ENCODE results near the gene GPR55. TPM values are rescaled to one million over a fixed set of nuclear protein-coding genes. Genes with fewer than 3 reads are reported as not detected.

The GPR55 gene
- polyA plus RNA-seq, 1 donor from 2014 or later, result 1.9 TPM

DNA sequence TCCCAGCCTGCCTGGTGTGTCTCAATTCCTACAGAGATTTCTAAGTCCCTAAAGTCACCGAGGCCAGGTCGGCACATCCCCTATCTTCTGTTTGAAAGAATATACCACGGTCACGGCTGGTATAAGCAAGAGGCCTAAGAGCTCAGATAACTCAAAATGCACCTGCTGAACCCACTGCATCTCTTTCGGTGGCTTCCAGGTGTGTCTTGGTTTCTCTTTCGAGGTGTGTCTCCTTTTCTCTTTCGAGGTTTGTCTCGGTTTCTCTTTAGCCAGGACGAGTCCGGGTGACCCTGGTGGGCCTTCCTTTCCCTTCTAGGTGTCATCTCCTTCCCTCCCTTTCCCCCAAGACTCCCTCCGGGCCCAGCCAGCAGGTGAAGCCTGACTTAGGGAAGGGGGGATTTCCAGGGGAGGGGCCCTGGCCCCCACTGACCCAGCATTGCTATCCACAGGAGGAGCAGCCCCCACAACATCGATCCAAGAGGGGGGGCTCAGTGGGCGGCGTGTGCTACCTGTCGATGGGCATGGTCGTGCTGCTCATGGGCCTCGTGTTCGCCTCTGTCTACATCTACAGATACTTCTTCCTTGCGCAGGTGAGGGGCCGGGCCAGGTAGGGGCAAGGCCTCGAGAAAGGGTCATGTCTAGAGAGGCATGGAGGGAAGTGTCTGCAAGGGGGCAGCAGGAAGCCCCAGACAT, 51.9 kb downstream of the GPR55 start:
- Mint-ChIP-seq H3K4me1 (peaks cover 31 to 53% (median 37%) of the 10 kb centered on the region in 3 donors), H3K27ac (peak overlapping the region; percentile 93 to 99 (median 94)), H3K9me3 (no peaks in the 10 kb centered on the region), H3K36me3 (no peaks in the 10 kb centered on the region), H3K27me3 (no peaks in the 10 kb centered on the region), H3K4me3 (peak overlapping the region; percentile 67 to 95 (median 86))

DNA sequence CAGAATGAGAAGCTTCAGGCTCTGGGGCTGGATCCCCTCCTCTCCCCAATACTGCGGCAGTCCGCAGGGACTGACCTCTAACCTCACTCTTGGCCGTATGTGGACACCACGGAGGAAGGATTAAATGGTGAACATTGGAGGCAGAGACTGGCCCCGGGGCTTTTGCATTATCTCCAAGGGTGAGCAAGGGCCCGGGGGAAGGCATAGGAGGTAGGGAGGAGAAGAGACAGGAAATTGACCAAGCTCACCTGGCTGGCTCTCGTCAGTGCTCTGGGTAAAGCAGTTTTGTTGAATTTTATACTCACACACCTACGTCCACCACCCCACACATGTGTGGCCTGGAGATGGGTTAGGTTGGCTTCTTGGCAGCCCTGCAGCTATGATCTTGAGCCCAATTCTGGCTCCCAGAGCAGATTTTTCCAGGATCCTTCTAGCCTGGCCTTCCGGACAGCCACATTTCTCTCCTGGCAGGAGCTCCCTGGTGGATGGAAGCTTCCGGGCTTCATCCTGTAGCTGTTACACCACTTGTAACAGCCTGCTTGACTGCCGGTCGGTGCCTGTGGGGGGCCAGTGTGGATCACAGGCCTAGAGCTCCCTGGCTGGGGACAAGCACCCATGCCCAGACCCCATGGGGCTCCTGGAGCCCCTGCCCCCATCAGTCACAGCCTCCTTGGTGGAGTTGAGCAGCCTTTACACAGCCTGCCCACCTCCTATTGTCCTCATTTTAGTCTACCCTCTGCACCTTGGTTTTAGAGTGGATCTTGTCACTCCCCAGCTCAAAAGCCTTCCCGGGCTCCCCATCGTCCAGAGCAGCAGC, 52.7 kb downstream of the GPR55 start:
- peak overlapping the region; percentile 93 to 99 (median 94) for H3K27ac Mint-ChIP-seq
- H3K27me3 Mint-ChIP-seq, result no peaks in the 10 kb centered on the region
- H3K9me3 Mint-ChIP-seq, result no peaks in the 10 kb centered on the region
- H3K36me3 Mint-ChIP-seq, result no peaks in the 10 kb centered on the region
- H3K4me1 Mint-ChIP-seq, result peaks cover 24 to 45% (median 30%) of the 10 kb centered on the region in 3 donors
- peak overlapping the region; percentile 53 to 95 (median 86) for H3K4me3 Mint-ChIP-seq

DNA sequence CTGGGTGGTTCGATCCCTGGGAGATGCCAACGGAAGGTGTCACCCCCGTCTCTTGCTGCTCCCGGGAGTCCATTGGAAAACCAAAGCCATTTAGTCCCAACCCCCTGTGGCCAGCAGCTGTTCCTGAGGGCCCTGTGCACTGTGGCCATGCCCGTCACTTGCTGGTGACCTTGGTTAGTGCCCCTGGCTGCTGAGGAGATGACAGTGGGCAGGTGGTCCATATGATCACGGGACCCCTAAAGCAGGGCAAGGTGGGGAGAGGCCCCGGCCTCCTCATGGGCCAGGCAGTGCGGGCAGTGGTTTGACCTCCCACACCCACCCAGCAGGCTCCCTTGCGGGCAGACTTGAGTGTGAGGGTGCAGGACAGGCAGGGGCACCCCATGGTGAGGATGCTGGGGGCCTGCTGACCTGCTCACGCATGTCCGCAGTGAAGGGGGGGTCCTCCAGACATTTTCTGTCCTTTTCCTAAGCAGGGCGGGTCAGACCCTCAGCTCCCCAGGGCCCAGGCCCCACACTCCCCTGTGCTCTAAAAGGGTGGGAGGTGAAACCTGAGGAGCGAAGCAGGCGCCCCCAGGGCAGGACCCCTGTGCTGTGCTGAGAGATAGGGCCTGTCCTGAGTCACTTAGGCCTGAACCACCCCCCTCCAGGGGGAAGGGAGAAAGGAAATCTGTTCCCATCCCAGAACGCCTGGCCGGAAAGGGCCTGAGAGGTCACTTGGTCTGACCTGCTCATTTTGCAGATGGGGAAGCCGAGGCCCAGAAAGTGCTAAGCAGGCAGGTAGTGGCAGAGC, 53.5 kb downstream of the GPR55 start:
- H3K27me3 Mint-ChIP-seq, result no peaks in the 10 kb centered on the region
- H3K27ac Mint-ChIP-seq, result peak overlapping the region; percentile 39 to 93 (median 50)
- no peaks in the 10 kb centered on the region for H3K9me3 Mint-ChIP-seq
- peaks cover 31 to 47% (median 36%) of the 10 kb centered on the region in 3 donors for H3K4me1 Mint-ChIP-seq
- peak overlapping the region in 2 of 4 donors; percentile 43 for H3K4me3 Mint-ChIP-seq
- no peaks in the 10 kb centered on the region for H3K36me3 Mint-ChIP-seq

DNA sequence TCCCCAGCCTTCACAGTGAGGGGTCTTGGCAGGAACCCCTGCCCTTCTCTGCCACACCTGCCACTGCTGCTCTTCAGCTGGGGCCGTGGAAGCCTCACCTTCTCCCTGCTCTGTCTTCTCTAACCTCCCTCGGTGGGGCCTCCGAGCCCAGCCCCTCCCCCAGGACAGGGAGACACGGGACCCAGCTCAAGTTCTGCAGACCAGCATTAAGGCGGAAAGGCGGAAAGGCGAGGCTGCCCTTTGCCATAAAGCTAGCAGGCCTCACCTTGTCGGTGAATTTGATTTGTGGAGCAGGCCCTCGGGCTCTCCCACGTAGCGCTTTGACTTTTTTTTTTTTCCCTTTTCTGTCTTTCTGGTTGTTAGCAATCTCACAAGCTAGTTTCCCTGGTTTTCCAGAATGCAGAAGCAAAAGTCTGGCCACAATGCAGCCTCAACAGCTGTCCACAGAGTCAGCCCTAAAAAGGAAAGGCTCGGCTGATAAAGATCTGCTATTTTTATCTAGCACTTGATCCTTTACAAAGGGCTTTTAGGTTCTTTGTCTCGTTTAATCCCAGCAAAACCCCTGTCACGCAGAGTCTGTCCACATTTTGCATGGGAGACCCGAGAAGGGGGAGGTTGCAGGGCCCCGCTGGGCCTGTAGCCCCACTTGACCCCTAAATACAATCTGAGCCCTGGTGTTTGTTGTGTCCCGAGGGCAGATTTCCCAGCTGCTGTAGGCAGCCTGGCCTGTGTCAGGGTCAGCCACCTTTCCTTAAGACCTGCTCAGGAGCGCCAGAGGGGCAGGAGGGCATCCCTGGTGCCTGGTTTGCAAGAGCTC, 54.3 kb downstream of the GPR55 start:
- no peaks in the 10 kb centered on the region for H3K9me3 Mint-ChIP-seq
- peaks cover 31 to 52% (median 36%) of the 10 kb centered on the region in 3 donors for H3K4me1 Mint-ChIP-seq
- no peak overlapping the region for H3K4me3 Mint-ChIP-seq
- no peaks in the 10 kb centered on the region for H3K27me3 Mint-ChIP-seq
- peak overlapping the region; percentile 80 to 93 (median 87) for H3K27ac Mint-ChIP-seq
- no peaks in the 10 kb centered on the region for H3K36me3 Mint-ChIP-seq

DNA sequence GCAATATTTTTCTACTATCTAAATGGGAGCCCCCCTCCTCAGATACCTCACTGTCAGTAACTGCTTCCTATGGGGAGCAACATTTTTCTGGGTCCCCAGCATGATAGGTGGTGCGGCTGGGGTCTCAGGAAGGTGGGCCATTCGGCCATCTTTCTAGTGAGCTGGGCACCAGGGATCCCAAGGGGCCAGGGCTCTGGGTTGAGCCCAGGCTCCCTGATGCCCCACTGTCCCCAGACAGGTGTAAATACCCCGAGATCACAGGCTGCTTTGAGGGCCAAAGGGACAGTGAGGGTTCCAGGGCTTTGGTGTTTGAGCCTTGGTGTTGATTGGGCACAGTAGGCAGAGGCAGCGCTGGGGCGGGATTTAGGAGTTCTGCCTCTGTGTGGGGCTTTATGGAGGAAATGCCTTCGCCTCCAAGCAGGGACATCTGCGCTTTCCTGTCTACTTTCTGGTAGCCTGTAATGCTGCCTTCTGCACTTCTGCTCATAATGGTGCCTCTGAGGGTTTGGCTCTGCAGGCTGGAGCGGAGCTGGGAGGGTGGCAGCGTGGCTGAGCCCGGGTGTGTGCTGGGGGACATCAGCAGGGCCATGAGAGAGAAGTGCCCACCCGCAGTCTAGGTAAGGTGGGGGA, 55.0 kb downstream of the GPR55 start:
- peaks cover 28 to 47% (median 36%) of the 10 kb centered on the region in 3 donors for H3K4me1 Mint-ChIP-seq
- H3K9me3 Mint-ChIP-seq, result no peaks in the 10 kb centered on the region
- H3K27ac Mint-ChIP-seq, result peak overlapping the region in 2 of 3 donors; percentile 81 to 87
- H3K36me3 Mint-ChIP-seq, result no peaks in the 10 kb centered on the region
- no peaks in the 10 kb centered on the region for H3K27me3 Mint-ChIP-seq
- H3K4me3 Mint-ChIP-seq, result peak overlapping the region in 1 of 4 donors; percentile 8

DNA sequence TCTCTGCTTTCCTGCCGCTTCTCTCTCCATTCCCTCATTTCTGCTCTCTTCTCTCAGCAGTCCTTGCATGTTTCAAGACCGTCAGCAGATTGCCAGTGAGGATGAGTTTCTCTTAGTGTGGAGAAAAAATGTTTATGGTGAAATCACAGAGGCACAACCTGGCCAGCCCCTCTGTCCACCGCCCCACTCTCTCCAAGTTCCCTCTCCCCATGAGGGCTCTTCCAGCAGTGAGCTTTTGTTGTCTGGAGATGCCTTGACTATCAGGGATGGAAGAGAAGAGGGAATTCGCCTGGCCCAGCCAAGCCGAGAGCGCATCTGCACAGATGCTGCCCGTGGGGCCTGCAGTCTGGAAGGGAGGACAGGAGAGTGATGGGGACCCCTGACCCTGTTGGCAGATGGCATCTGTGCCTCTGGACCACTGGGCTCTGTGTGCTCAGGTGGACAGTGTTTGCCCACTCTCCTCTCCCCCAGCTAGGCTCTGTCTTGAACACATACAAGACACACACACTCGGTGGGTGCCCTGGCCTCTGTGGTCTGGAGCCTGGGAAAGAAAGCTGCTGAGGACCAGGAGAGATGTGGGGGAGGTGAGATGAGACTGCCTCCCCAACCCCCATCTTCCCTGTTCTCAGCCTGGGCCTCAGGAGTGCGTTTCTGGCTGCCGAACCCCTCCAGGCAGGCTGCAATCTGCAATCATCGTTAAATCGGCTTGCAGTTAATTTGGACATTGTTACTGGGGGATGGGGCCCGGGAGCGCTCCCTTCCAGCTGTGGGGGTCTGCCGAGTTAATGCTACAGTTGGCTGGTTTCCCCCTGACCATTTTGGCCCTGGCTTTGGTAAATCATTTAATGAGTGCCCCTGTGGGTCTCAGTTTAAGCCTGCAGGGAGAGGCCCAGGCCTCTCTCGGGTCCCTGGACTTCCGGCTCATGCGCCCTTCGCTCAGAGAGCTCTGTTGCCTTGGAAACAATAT, 55.8 kb downstream of the GPR55 start:
- Mint-ChIP-seq H3K36me3 (no peaks in the 10 kb centered on the region), H3K27me3 (peaks cover 3% of the 10 kb centered on the region), H3K27ac (peak overlapping the region; percentile 56 to 87 (median 81)), H3K4me3 (peak overlapping the region in 2 of 4 donors; percentile 8 to 23), H3K4me1 (peaks cover 28 to 45% (median 35%) of the 10 kb centered on the region in 3 donors), H3K9me3 (no peaks in the 10 kb centered on the region)

DNA sequence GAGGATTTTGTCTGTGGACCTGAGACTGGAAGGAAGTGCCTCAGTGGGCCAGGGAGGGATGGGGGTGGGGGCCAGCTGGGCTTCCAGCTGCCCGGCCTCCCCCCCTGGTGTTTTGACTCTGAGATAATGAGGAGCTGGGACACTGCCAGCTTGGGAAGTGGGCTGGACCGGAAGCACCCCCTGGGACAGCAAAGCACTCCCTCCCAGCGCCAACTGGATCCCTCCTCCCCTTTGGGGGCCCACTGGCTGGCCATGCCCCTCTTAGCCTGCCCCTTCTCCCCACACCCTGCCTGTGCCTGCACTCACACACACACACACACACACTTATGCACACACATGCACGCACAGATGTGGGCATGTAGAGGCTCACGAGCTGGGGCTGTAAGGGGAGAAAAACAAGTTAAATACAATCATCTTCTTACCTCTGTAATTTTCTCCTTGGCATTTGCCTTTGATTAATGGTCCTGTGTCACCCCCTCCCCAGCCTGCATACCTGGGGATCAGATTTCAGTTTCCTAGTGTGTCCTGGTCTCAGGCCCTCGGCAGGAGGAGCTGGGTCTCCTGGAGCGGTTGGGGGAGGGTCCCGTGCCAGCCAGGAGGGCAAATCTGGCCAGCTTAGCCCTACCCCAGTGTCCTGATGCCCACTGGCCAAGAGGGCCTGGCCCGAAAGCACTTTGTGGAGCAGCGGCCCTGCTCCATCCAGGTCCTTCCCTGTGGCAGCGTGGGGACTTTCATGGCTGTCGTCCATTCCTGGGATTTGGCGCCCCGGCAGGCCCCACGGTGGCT, 56.7 kb downstream of the GPR55 start:
- no peaks in the 10 kb centered on the region for H3K36me3 Mint-ChIP-seq
- peaks cover 19 to 40% (median 27%) of the 10 kb centered on the region in 3 donors for H3K4me1 Mint-ChIP-seq
- H3K27me3 Mint-ChIP-seq, result peaks cover 3% of the 10 kb centered on the region
- peak overlapping the region in 1 of 4 donors; percentile 8 for H3K4me3 Mint-ChIP-seq
- H3K9me3 Mint-ChIP-seq, result no peaks in the 10 kb centered on the region
- H3K27ac Mint-ChIP-seq, result peak overlapping the region in 1 of 3 donors; percentile 56

DNA sequence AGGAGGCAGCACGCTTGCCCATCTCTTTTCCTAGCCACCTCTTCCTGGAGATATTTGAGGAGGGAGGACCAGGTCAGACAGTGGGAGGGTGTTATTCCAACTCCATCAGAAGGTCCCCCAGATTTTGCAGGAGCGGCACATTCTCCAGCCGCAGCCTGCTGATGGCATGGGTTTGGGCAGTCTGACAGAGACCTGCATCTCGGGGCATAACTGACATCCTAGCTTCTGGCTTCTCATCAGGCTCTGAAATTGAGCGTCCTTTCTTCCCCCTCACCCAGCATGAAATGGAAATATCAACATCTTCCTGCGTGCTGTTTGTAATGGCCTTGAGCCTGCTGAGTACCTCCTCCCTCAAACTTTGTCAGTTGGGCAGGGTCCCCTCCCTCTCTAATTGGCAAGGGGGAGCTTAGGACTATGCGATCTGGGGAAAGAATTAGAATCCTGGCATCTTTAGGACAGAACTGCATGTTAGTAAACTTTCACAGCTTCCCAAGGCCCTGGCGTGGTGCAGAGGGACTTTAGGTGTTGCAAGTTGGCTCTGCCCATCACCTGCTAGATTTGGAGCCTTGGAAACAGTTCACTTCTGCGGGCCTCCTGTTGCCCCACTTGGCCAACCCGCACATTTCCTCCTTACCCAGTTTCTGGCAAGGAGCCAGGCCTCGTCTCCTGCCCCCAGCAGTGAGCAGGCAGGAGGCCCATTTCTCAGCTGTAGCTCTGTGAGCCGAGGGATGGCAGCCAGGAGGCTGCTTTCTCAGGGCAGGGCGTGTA, 58.1 kb downstream of the GPR55 start:
- peaks cover 15 to 28% (median 24%) of the 10 kb centered on the region in 3 donors for H3K4me1 Mint-ChIP-seq
- no peaks in the 10 kb centered on the region for H3K9me3 Mint-ChIP-seq
- peaks cover 8% of the 10 kb centered on the region for H3K27me3 Mint-ChIP-seq
- H3K4me3 Mint-ChIP-seq, result peak overlapping the region; percentile 56 to 94 (median 88)
- H3K27ac Mint-ChIP-seq, result peak overlapping the region; percentile 66 to 91 (median 84)
- H3K36me3 Mint-ChIP-seq, result no peaks in the 10 kb centered on the region

DNA sequence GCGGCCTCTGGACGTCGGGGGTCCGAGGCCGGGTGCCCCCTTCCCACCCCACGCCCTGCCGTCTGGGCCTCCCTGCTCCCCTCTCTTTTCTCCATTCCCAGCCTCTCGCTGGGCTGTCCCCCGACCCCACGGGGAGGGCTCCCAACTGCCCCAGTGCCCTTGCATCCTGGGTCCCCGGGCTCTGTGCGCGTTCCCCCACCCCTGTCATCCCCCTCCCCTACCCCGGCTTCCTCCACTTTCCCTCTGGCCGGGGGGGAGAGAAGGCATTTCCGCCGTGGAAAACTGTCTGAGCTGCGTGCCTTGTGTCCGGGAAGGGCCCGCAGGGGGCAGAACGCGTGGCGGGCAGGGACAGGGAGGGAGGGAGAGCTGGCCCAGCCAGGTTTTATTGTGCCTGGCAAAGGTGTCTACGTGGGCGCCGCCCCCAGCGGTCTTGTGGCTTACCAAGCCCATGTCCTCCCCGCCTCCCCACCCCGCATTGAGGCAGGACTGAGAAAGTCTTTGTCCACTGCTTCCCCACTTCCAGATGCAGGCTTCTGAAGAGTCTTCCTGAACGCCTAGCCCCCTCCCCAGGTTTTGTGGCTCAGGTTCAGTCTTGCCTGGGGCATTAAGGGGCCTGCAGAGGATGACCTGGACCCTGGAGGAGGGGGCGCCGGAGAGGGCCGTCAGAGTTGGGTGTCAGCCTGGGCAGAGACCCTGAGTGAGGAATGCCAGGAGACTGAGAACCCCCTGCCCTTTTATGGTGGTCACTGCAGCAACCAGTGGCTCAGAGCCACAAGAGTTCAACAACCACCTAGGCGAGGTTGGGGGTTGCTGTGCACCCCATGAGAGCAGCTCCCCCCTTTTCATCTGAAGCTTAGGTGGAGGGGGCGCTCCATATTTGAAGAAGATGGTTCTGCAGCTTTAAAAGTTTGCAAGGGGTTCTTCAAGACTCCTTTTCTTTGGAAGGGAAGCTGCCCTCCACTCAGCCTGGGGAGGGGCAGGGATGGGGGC, 59.0 kb downstream of the GPR55 start:
- Mint-ChIP-seq H3K27me3 (peaks cover 10% of the 10 kb centered on the region), H3K4me3 (peak overlapping the region; percentile 82 to 94 (median 92)), H3K27ac (peak overlapping the region; percentile 66 to 92 (median 84)), H3K4me1 (peaks cover 21 to 32% (median 30%) of the 10 kb centered on the region in 3 donors), H3K9me3 (no peaks in the 10 kb centered on the region), H3K36me3 (peaks cover 2% of the 10 kb centered on the region)

DNA sequence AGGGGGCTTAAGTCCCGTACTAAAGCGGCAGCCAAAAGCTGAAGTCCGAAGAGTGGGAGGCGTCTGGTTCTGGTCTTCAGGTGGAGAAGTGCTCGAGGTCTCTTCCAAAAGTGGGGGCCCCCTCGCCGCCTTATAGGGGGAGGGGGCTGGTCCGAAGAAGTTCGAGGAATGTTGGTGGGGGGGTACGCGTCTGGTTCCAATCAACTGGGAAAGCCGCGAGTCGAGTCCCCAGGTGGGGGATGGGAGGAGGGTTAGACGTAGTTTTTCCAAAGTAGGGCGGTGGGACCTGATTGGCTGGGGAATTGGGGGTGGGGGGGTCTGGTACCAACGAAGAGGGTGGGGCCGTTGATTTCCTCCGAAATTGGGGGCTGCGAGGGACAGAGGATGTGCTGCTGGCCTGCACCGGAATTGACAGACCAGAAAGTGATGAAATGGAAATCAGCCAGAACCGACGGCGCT, 59.7 kb downstream of the GPR55 start:
- Mint-ChIP-seq H3K9me3 (no peaks in the 10 kb centered on the region), H3K27ac (peak overlapping the region; percentile 16 to 84 (median 66)), H3K36me3 (peaks cover 2% of the 10 kb centered on the region), H3K4me1 (peaks cover 22 to 31% (median 29%) of the 10 kb centered on the region in 3 donors), H3K4me3 (peak overlapping the region; percentile 82 to 94 (median 92)), H3K27me3 (peaks cover 10% of the 10 kb centered on the region)
